Measurements from ENCODE around the gene BOK. TPM values are rescaled to one million over a fixed set of nuclear protein-coding genes. Genes with fewer than 3 reads are reported as not detected.

The BOK gene
- total and polyA plus RNA-seq, 2 of the 13 experiments (the other 11 are each of a cell fraction or from before 2014, with no cell fraction given): 35.5 to 39.2 TPM

DNA sequence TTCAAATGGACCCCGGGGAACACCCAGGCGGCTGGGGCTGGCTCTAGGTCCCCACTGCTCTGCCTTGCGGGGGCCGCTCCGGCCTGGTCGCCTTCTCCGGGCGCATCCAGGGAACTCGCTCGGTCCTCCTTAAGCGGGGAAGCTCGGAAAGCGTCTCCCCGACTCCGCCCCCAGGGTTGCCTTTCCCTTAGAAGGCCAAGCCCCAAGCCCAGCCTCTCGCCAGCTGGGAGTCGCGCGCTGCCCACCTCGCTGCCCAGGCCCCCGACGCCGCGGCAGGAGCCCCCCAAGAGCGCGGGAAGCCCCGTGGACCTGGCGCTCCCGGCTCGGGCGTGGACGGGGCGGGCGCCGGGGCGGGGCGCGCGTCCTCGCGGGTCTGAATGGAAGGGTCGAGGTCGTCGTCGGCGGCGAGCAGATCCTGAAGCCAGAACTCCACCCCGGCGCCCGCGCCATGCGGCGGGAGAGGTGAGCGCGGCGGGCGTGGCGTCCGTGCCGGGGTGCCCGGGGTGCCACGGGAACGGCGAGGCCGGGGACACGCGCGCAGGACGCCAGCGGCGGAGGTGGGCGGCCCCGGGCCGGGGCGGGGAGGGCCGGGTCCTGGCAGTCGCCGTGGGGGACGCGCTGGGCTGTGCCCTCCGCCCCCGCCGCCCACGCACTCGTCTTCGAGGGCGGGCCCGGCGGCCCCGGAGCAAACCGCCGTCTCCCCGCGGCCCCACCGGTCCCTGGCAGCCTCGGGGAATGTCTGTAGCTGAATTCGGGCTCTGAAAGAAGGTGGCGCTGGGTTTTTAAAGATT, at the start of gene BOK (continued):
- TF ChIP-seq EEA1 (CRISPR knock-in tag; IDR thresholded peaks at IDR 0.05; ENCODE audit: borderline replicate concordance): peak; percentile 82; the same call in 1 of the 2 replicates
- TF ChIP-seq, protein P1, sequence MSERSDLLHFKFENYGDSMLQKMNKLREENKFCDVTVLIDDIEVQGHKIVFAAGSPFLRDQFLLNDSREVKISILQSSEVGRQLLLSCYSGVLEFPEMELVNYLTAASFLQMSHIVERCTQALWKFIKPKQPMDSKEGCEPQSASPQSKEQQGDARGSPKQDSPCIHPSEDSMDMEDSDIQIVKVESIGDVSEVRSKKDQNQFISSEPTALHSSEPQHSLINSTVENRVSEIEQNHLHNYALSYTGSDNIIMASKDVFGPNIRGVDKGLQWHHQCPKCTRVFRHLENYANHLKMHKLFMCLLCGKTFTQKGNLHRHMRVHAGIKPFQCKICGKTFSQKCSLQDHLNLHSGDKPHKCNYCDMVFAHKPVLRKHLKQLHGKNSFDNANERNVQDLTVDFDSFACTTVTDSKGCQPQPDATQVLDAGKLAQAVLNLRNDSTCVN (CRISPR knock-in tag; IDR thresholded peaks at IDR 0.05; ENCODE audit: borderline replicate concordance): peak; percentile 63; the same call in 1 of the 2 replicates
- peak; percentile 17; the same call in 1 of the 2 replicates for TF ChIP-seq SAFB2 (CRISPR knock-in tag; IDR thresholded peaks at IDR 0.05; ENCODE audit: borderline replicate concordance, low read depth)
- TF ChIP-seq CBX2 (IDR thresholded peaks at IDR 0.05; ENCODE audit: low read depth, low read length): no peak
- TF ChIP-seq CBX2 (CRISPR knock-in tag; IDR thresholded peaks at IDR 0.05; ENCODE audit: low read depth): no peak
- TF ChIP-seq ZSCAN20 (CRISPR knock-in tag; IDR thresholded peaks at IDR 0.05; ENCODE audit: borderline replicate concordance): no peak
- peak; percentile 30; the same call in 1 of the 2 replicates for TF ChIP-seq MEF2D (CRISPR knock-in tag; IDR thresholded peaks at IDR 0.05)
- no peak for TF ChIP-seq HINFP (CRISPR knock-in tag; IDR thresholded peaks at IDR 0.05; ENCODE audit: low read depth)
- TF ChIP-seq ZNF703 (CRISPR knock-in tag; IDR thresholded peaks at IDR 0.05; ENCODE audit: borderline replicate concordance): no peak
- TF ChIP-seq ZNF34 (CRISPR knock-in tag; IDR thresholded peaks at IDR 0.05; ENCODE audit: borderline replicate concordance): no peak
- no peak for TF ChIP-seq ZMYM2 (CRISPR knock-in tag; IDR thresholded peaks at IDR 0.05)
- peak; percentile 14; the same call in 1 of the 2 replicates for TF ChIP-seq ZBTB3 (CRISPR knock-in tag; IDR thresholded peaks at IDR 0.05; ENCODE audit: borderline replicate concordance, low read depth)
- TF ChIP-seq, protein P2, sequence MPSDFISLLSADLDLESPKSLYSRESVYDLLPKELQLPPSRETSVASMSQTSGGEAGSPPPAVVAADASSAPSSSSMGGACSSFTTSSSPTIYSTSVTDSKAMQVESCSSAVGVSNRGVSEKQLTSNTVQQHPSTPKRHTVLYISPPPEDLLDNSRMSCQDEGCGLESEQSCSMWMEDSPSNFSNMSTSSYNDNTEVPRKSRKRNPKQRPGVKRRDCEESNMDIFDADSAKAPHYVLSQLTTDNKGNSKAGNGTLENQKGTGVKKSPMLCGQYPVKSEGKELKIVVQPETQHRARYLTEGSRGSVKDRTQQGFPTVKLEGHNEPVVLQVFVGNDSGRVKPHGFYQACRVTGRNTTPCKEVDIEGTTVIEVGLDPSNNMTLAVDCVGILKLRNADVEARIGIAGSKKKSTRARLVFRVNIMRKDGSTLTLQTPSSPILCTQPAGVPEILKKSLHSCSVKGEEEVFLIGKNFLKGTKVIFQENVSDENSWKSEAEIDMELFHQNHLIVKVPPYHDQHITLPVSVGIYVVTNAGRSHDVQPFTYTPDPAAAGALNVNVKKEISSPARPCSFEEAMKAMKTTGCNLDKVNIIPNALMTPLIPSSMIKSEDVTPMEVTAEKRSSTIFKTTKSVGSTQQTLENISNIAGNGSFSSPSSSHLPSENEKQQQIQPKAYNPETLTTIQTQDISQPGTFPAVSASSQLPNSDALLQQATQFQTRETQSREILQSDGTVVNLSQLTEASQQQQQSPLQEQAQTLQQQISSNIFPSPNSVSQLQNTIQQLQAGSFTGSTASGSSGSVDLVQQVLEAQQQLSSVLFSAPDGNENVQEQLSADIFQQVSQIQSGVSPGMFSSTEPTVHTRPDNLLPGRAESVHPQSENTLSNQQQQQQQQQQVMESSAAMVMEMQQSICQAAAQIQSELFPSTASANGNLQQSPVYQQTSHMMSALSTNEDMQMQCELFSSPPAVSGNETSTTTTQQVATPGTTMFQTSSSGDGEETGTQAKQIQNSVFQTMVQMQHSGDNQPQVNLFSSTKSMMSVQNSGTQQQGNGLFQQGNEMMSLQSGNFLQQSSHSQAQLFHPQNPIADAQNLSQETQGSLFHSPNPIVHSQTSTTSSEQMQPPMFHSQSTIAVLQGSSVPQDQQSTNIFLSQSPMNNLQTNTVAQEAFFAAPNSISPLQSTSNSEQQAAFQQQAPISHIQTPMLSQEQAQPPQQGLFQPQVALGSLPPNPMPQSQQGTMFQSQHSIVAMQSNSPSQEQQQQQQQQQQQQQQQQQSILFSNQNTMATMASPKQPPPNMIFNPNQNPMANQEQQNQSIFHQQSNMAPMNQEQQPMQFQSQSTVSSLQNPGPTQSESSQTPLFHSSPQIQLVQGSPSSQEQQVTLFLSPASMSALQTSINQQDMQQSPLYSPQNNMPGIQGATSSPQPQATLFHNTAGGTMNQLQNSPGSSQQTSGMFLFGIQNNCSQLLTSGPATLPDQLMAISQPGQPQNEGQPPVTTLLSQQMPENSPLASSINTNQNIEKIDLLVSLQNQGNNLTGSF (CRISPR knock-in tag; IDR thresholded peaks at IDR 0.05): 0 out of 2 replicates have a peak, but pooled peaks have one; percentile 40
- TF ChIP-seq, protein P3, sequence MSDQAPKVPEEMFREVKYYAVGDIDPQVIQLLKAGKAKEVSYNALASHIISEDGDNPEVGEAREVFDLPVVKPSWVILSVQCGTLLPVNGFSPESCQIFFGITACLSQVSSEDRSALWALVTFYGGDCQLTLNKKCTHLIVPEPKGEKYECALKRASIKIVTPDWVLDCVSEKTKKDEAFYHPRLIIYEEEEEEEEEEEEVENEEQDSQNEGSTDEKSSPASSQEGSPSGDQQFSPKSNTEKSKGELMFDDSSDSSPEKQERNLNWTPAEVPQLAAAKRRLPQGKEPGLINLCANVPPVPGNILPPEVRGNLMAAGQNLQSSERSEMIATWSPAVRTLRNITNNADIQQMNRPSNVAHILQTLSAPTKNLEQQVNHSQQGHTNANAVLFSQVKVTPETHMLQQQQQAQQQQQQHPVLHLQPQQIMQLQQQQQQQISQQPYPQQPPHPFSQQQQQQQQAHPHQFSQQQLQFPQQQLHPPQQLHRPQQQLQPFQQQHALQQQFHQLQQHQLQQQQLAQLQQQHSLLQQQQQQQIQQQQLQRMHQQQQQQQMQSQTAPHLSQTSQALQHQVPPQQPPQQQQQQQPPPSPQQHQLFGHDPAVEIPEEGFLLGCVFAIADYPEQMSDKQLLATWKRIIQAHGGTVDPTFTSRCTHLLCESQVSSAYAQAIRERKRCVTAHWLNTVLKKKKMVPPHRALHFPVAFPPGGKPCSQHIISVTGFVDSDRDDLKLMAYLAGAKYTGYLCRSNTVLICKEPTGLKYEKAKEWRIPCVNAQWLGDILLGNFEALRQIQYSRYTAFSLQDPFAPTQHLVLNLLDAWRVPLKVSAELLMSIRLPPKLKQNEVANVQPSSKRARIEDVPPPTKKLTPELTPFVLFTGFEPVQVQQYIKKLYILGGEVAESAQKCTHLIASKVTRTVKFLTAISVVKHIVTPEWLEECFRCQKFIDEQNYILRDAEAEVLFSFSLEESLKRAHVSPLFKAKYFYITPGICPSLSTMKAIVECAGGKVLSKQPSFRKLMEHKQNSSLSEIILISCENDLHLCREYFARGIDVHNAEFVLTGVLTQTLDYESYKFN (CRISPR knock-in tag; conservative IDR thresholded peaks at IDR 0.05): no peak
- no peak for TF ChIP-seq TMF1 (CRISPR knock-in tag; IDR thresholded peaks at IDR 0.05; ENCODE audit: low read depth)
- TF ChIP-seq PHF21A (CRISPR knock-in tag; IDR thresholded peaks at IDR 0.05): peak; percentile 19; the same call in 1 of the 2 replicates
